Body of pancreas (tissue), 4 donors: Measurements from ENCODE around the gene LCLAT1.

Experiments
- CTCF ChIP-seq, 7 experiments: fragments of 450-650 bp in 4 of 7; fragments of 200-600 bp in 3 of 7; sonication (generic) in 3 of 7; IDR thresholded peaks; one replicate each; pipeline ENCODE4 v1.5.1; 2016 to 2019; ENCODE audit warnings: antibody characterized with exemption in 7 of 7
- POLR2A ChIP-seq, 3 donors: fragments of 450-650 bp; IDR thresholded peaks; one replicate each; pipeline ENCODE4 v1.6.1; 2016; ENCODE audit warnings: antibody characterized with exemption in 3 of 3, mild to moderate bottlenecking in 2 of 3

GRCh38 chr2:30679426-30680088 lies 232.5 kb downstream of the LCLAT1 start:
- no peak for TF ChIP-seq CTCF (IDR thresholded peaks at IDR 0.05)
- TF ChIP-seq POLR2A (IDR thresholded peaks at IDR 0.05): no peak
